Left cardiac atrium (tissue), 4 donors: ENCODE data around the gene P3H1. TPM values are rescaled to one million over a fixed set of nuclear protein-coding genes. Genes with fewer than 3 reads are reported as not detected.

Experiments
- ATAC-seq, 2 donors: fragments of 200-7000 bp; cut with Tn5 transposase; one replicate each; pipeline ENCODE4 v1.9.1; 2020; ENCODE audit warnings: mild to moderate bottlenecking in 2 of 2, moderate library complexity in 2 of 2
- DNase-seq: peaks from one replicate; pipeline ENCODE4 v3.0.0-alpha.2; 2020
- intact Hi-C, 2 donors: fragments of 100-400 bp; cut with DNase I; formaldehyde crosslinking; loops; one replicate each; pipeline versions ENCODE4 v1.14.1 to v1.15.1; 2022 to 2023
- total RNA-seq, 2 donors: library from RNA; stranded (reverse); fragmentation: NEBNext Ultra II Directional; extraction: Animal tissue kit (Norgen Biotek cat#: 25700); gene quantifications; one replicate each; pipeline ENCODE4 v1.2.1, GENCODE V29; 2021
- donor health status: DM: no; HTN: yes; CAD: no.
- donor health status: DM: no; HTN: yes; CAD: no; lungs with severe emphysema.
- donor health status: DM: yes; HTN: yes; CAD: no.
- donor health status: Dilated cardiomyopathy.

Gene P3H1
- total RNA-seq, 2 donors from 2014 or later = 16.2 to 17.7 TPM

GRCh38 chr1:42750041-42750440, 16.8 kb downstream of the P3H1 start:
- intact Hi-C loops = no loop called here
- ATAC-seq (no peak), DNase-seq (no peak)

DNA sequence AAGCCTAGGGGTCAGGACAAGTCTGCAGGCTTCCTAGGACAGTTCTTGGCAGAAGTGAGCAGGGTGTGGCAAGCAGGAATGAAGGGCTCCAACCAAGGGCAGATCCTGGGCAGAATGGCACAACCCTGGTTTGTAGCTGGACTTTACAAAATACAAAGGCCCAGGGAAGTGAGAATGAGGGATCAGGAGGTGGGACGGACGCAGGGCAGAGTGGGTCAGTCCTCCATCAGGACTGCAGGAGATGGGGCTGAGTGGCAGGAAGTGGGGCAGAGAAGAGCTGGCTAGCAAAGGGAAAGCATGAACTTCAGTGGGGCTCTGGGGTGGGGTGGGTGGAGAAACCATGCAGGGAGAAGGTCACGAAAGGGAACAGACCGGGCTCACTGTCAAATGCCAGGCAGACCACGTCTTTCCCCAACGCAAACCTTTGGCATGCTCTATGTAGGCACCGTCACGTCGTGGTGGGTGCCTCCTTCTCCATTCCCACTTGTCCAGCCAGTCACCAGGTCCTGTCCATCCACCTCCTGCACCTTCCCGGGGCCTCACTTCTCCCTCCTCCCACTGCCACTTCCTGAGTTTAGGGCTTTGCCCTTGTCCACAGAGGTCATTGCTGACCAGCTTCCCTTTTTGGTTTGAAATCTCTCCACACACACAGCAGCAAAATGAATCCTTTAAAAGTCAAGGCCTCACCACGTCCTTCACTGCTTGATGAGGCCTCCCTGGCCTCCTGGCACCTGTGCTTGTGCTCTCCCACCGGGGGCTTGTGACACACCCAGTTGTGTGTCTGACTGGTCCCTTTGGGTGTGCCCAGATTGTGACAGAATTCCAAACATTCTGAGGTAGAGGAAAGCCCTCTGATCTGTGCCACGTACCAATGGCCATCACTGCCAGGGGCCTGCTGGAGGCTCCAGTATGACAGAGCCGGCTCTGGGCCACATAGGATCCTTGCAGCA, 18.1 kb downstream of the P3H1 start:
- ATAC-seq (no peak), DNase-seq (no peak)
- intact Hi-C loops = loop anchor here (5.0 to 10.0 kb wide), 3 partner anchors 166 to 604 kb away; no protein-coding TSS in a partner anchor

GRCh38 chr1:42748021-42748420, 18.8 kb downstream of the P3H1 start:
- intact Hi-C loops = loop anchor here (5.0 to 10.0 kb wide), 3 partner anchors 166 to 603 kb away; no protein-coding TSS in a partner anchor
- ATAC-seq = no peak
- no peak for DNase-seq

- DNase-seq (peak; percentile 52), ATAC-seq (peak; percentile 60 to 70)
- intact Hi-C loops = loop anchor here (1.0 to 10.0 kb wide), 4 partner anchors 165 to 602 kb away; no protein-coding TSS in a partner anchor
These were observed 19.7 kb downstream of the P3H1 start for GRCh38 chr1:42747125-42747524.

DNA sequence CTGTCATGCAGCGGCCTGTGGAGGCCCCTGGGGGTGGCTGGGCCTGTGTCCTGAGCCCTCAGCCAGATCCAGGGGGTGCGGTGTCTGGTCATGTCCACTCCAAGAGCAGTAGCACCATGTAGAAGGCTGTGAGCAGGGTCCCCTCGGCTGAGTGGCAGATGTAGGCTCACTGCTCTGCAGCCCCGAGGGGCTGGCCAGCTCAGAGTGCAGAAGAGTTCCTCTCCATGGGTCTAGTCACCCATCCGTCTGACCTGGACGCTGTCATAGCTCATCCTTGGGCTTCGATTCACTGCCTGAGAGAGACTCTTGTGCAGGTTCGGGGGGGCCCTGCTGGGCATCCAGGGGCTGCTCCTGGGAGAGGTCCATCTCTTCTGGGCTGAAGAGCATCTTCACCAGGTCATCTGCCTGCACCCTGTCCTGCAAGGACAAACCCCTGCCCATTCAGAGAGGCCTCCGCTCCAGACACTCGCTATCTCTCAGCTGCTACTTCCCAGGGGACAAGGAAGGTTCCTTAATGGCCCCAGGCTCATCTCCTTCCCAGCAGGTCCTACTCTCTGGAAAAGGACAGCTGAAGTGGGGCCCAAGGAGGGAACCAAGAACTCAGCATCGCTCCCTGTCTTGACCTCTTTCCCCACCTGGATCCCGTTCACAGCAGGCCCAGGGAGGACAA, 20.3 kb downstream of the P3H1 start:
- DNase-seq (no peak), ATAC-seq (peak in 1 of 2 donors; percentile 21)
- intact Hi-C loops = loop anchor here (1.0 to 10.0 kb wide), 4 partner anchors 164 to 602 kb away; no protein-coding TSS in a partner anchor

GRCh38 chr1:42745851-42746250, 21.0 kb downstream of the P3H1 start:
- DNase-seq (no peak), ATAC-seq (peak in 1 of 2 donors; percentile 46)
- intact Hi-C loops = loop anchor here (5.0 to 10.0 kb wide), 3 partner anchors 164 to 601 kb away; no protein-coding TSS in a partner anchor

DNA sequence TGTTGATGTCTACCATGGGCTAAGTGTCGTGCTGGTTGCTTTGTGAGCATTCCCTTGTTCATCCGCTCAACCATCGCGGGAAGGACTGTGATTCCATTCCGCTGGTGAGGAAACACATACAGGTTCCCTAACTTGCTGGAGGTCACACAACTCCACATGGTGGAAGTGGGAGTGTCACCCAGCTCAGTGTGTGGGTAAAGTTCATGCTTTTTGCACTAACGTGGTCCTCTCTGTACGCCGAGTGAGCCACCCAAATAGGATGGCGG, 22.7 kb downstream of the P3H1 start:
- intact Hi-C loops = loop anchor here in 1 of 2 donors (10.0 kb wide), 2 partner anchors 399 to 599 kb away; no protein-coding TSS in a partner anchor
- DNase-seq = no peak
- ATAC-seq = no peak

- intact Hi-C loops = loop anchor here in 1 of 2 donors (10.0 kb wide), 2 partner anchors 399 to 599 kb away; no protein-coding TSS in a partner anchor
These were observed 23.3 kb downstream of the P3H1 start for GRCh38 chr1:42743317-42744147.

GRCh38 chr1:42742617-42743316, 24.1 kb downstream of the P3H1 start:
- no peak for ATAC-seq
- intact Hi-C loops = loop anchor here in 1 of 2 donors (10.0 kb wide), 2 partner anchors 398 to 598 kb away; no protein-coding TSS in a partner anchor
- DNase-seq = no peak

More at GRCh38 chr1:42743317-42744147, 23.3 kb downstream of the P3H1 start:
- ATAC-seq (no peak), DNase-seq (no peak)

GRCh38 chr1:42742141-42742540, 24.7 kb downstream of the P3H1 start:
- DNase-seq (no peak), ATAC-seq (no peak)
- intact Hi-C loops = loop anchor here in 1 of 2 donors (10.0 kb wide), 2 partner anchors 397 to 597 kb away; no protein-coding TSS in a partner anchor

GRCh38 chr1:42741706-42742105, 25.1 kb downstream of the P3H1 start:
- DNase-seq (no peak), ATAC-seq (no peak)
- intact Hi-C loops = loop anchor here in 1 of 2 donors (10.0 kb wide), 2 partner anchors 397 to 597 kb away; no protein-coding TSS in a partner anchor

DNA sequence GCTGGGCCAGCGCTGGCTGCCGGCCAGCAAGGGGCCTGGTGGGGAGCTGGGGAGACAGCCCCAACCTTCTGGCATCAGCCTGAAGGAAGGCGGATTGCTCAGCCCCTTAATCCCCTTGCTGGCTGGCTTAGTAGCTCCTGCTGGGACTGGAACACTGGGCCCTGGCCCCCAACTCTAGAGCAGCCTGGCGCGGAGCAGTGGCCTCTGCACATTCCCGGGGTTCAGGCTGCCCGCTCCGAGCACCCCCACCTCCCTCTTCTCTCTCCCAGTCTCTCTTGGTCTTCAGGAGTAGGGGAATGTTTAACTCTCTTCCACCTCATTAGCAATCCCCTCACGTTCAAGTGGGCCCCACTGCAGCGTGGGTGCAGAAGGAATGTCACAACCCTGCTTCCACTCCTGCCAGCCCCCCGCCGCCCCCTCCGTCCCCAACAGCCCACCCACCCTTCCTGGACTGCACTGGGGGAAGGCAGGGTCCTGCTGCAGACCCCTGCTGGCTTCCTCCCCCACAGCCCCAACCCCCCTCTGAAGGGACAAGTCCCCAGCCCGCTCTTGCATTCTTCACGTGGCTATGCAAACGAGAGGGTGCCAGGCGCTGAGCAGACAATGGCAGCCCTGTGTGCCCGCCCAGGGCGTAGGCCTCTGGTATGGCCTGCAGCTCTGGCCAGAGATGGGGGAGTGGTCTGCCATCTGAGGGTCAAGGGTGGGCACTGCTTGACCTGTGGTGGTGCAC, 25.8 kb downstream of the P3H1 start:
- DNase-seq (no peak), ATAC-seq (no peak)
- intact Hi-C loops = loop anchor here in 1 of 2 donors (10.0 kb wide), 2 partner anchors 396 to 596 kb away; no protein-coding TSS in a partner anchor

GRCh38 chr1:42739753-42740700, 26.8 kb downstream of the P3H1 start, which contains the start of gene CLDN19:
Gene CLDN19, minus strand, starts transcription at chr1:42740236. Its CDS starts 173 bp downstream, at chr1:42740063.
- DNase-seq = no peak
- intact Hi-C loops = loop anchor here in 1 of 2 donors (10.0 kb wide), 2 partner anchors 395 to 595 kb away; no protein-coding TSS in a partner anchor
- ATAC-seq = no peak

- intact Hi-C loops = no loop called here
- ATAC-seq = no peak
- no peak for DNase-seq
These were observed 28.1 kb downstream of the P3H1 start for GRCh38 chr1:42738678-42739226.

DNA sequence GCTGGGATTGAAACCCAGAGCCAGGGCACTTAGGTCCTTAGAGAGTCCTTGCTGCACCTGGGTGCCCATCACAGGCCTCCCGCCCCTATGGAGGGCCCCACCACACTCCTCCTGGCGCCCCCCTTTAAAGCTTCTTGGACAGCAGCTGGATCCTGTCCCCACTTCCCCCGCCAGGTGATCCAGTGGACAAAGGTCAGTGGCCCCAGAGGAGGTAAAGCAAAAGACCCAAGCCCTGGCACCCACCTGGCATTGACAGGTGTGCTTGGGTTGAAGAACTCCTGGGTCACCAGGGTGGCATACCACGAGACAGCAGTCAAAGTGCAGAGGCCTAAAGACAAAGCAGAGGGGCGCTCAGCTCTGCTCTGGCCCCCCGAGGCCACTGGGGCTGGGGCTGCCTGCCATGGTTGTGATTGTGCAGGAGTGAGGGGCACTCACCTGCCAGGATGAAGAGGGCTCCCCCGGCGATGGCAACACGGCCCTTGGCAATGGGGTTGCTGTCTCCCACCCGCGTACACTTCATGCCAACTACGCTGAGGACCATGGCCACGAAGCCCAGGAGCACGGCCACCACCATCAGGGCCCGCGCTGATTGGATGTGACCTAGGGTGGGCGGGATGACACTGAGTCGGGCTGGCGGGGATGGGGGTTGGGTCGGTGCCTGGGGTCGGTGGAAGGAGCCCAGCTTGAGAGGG, 28.7 kb downstream of the P3H1 start:
- DNase-seq (no peak), ATAC-seq (no peak)
- intact Hi-C loops = no loop called here
